NCI-H1417 treated with DMSO at 0.1 percent for 48 hours (cell line): ENCODE measurements around the gene GABRE.
"Not testable (repeated sequence)": the region's sequence is repeated elsewhere in the genome, so short reads cannot be mapped to it uniquely, and the experiment has no call there.

ENCODE experiments used
- DNase-seq: peaks from one replicate; lab custom pipeline; 2025; lab: John Stamatoyannopoulos, UW

Gene GABRE

GRCh38 chrX:151966236-151966635, 8.2 kb downstream of the GABRE start:
- DNase-seq = no peak

GRCh38 chrX:151962034-151962433, 12.4 kb downstream of the GABRE start:
- no peak for DNase-seq

DNA sequence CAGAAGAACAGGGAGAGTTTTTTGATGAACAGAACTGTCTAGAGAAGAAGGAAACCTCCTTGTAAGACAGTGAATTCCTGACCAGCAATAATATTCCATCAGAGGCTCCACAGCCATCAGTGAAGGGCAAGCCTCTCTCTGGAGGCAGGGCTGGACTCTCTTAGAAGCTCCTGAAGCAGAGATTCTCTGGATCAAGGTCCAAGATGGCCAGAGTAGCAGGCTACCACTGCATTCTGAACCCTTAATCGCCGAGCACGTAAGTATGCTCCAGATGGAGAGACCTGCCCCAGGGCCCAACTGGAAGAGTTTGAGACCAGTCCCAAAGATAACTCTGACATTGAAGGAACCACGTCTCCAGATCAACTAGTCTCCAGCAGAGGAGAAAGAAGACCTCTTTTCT, 16.4 kb downstream of the GABRE start:
- no peak for DNase-seq

- no peak for DNase-seq
These were observed 19.7 kb downstream of the GABRE start for GRCh38 chrX:151954730-151955129.

- DNase-seq = no peak
These were observed 36.3 kb downstream of the GABRE start for GRCh38 chrX:151938172-151938571.

- no peak for DNase-seq
These were observed 39.1 kb downstream of the GABRE start for GRCh38 chrX:151935358-151935757.

DNA sequence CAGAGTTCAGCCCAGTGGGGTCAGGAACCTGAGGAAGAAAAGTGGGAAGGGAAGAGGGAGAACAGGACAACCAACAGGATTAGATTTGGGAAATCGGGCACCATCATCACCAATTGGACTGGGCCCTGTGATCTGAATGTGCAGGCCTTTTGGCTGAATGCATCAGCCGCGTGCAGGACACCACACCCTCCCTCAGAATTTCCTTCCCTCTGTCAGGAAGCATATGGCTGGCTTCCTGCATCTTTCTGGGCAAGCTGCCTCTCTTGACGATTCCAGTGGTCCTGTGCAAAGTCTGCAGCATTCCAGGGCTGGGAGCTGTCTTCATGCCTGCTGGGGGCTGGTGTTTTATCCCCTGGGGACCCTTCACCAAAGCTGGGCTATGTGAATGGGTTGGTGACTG, 45.4 kb downstream of the GABRE start:
- DNase-seq = no peak

DNA sequence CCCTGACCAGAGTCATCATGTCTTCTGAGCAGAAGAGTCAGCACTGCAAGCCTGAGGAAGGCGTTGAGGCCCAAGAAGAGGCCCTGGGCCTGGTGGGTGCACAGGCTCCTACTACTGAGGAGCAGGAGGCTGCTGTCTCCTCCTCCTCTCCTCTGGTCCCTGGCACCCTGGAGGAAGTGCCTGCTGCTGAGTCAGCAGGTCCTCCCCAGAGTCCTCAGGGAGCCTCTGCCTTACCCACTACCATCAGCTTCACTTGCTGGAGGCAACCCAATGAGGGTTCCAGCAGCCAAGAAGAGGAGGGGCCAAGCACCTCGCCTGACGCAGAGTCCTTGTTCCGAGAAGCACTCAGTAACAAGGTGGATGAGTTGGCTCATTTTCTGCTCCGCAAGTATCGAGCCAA, 50.8 kb downstream of the GABRE start:
- no peak for DNase-seq

- no peak for DNase-seq
These were observed 51.8 kb downstream of the GABRE start for GRCh38 chrX:151922692-151923091.

- DNase-seq = no peak
These were observed 52.6 kb downstream of the GABRE start for GRCh38 chrX:151921866-151922265.

- no peak for DNase-seq
These were observed 53.2 kb downstream of the GABRE start for GRCh38 chrX:151921292-151921691.

- no peak for DNase-seq
These were observed 53.9 kb downstream of the GABRE start for GRCh38 chrX:151920530-151920929.

DNA sequence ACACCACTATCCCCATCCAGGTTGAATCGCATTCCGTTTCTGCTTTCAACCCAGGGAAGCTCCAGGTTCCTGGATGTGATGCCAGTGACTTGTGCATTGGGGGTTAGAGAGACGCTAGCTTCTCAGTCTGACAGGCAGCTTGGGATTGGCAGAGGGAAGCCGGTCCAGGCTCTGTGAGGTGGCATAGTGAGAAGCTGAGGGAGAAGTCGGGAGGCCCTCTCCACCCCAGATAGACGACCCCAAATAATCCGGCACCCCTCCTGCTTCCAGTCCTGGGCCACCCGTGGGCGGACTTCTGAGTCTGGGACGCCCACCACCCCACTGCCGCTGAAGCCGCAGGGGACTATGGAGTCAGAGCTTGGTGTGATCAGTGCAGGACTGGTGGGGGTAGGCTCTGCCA, 54.4 kb downstream of the GABRE start:
- DNase-seq = no peak

DNA sequence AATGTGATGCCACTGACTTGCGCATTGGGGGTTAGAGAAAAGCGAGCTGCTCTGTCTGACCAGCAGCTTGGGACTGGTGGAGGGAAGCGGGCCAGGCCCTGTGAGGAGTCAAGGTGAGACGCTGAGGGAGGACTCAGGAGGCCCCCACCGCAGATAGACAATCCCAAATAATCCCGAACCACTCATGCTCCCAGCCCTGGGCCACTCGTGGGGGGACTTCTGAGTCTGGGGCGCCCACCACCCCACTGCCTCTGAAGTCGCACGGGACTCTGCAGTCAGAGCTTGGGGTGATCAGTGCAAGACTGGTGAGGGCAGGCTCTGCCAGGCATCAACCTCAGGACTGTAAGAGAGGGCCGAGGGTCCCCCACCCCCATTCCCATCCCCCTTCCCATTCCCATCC, 54.9 kb downstream of the GABRE start:
- DNase-seq = no peak

- DNase-seq = not testable (repeated sequence)
These were observed 55.7 kb downstream of the GABRE start for GRCh38 chrX:151918736-151919135.

DNA sequence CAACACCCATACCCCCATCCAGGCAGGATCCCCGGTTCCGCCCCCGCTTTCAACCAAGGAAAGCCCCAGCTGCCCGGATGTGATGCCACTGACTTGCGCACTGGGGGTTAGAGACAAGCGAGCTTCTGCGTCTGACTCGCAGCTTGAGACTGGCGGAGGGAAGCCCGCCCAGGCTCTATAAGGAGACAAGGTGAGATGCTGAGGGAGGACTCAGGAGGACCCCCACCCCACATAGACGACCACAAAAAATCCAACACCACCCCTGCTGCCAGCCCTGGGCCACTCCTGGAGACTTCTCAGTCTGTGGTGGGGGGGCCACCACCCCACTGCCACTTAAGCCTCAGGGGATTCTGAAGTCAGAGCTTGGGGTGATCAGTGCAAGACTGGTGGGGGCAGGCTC, 61.7 kb downstream of the GABRE start, which contains the start of gene MAGEA4:
Gene MAGEA4 (plus strand): TSS at position 110 of the 400 bp plus-strand sequence. CDS start 10,776 bp downstream, outside the sequence.
- no peak for DNase-seq

DNA sequence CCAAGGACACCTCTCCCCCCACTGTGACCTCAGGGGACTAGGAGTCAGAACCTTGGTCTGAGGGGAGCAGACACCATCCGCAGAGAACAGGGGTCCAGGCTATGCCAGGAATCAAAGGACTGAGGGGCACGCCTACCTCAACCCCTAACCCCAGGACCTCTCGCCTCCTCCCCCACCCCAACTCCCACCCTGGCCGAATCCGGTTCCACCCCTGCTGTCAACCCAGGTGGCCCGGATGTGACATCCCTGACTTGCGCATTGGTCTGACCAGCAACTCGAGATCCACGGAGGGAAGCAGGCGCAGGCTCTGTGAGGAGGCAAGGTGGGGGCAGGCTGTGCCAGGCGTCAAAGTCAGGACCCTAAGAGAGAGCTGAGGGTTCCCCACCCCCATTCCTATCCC, 62.3 kb downstream of the GABRE start:
- DNase-seq = no peak

DNA sequence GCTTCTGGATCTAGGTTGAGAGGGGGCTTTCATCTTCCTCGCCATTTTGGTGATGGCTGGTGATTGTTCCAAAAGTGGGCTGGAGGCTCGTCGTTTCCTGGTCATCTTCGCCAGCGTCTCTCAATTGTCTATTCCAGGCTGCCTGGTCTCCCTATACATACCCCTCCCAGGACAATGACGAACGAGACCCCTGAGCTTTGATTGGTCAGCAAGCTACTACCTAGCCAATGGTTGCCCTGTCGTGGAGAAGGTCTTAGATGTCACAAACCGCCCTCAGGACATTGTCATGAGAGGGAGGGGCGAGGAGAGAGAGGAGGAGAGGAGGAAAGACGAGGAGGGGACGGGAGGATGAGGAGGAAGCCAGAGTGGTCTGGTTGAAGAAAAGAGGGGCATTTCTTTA, 69.5 kb downstream of the GABRE start:
- DNase-seq = no peak
